PFSK-1 (cell line): ENCODE results near the gene GATA3.
A peak's percentile ranks its signal among the peaks of the same experiment; 100 is the strongest.

Experiments
- FOXP2 ChIP-seq: optimal IDR thresholded peaks from 2 replicates; pipeline ENCODE3; 2011; ENCODE audit warnings: borderline replicate concordance, control low read depth, inconsistent platforms; ENCODE audit not compliant: insufficient read depth; ENCODE audit errors: extremely low read length, extremely low read depth
- POLR2AphosphoS5 ChIP-seq: IDR thresholded peaks from 2 replicates; pipeline ENCODE4 v1.6.1; 2012; ENCODE audit warnings: low read depth, mild to moderate bottlenecking, control low read depth, low read length, moderate library complexity
- REST ChIP-seq, 2 experiments: IDR thresholded peaks; 2 replicates each; pipeline versions ENCODE4 v1.6.1 to v1.8.0; 2011 to 2012; ENCODE audit warnings: low read depth in 2 of 2, low read length in 2 of 2, control low read depth in 1 of 2, inconsistent platforms in 1 of 2, mild to moderate bottlenecking in 1 of 2, moderate library complexity in 1 of 2; ENCODE audit not compliant: insufficient read depth in 1 of 2
- SIN3A ChIP-seq: IDR thresholded peaks from 2 replicates; pipeline ENCODE4 v1.6.1; 2012; ENCODE audit warnings: mild to moderate bottlenecking, low read length, moderate library complexity, borderline replicate concordance; ENCODE audit not compliant: insufficient read depth
- TAF1 ChIP-seq: IDR thresholded peaks from 2 replicates; pipeline ENCODE4 v1.6.1; 2012; ENCODE audit warnings: low read length, control low read depth, borderline replicate concordance; ENCODE audit not compliant: insufficient read depth

Gene GATA3

DNA sequence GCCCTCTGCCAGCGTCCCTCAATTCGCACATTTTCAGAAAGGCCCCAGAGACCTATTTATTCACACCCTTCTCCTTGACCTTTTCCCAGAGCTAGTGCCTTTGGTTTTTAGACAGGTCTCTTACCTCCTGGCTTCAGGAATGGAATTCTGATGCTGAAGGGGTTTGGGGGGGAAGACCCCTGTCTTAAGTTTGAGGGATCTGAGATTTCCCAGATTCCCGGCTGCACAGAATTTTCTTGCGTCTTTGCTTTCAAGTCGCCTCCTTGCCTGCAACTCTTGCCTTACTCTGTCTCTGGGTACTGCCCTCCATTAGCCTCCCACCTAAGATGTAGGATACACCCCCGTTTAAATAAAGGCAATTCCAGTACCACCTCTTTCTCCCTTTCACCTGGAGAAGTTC, 1.9 kb downstream of the GATA3 start:
- TF ChIP-seq TAF1 (no peak), FOXP2 (no peak), REST (IDR thresholded peaks at IDR 0.05; ENCODE audit: insufficient read depth in 1 of 2, low read depth in 2 of 2, low read length in 2 of 2) (no peak), POLR2AphosphoS5 (no peak)

- no peak for TF ChIP-seq POLR2AphosphoS5
- no peak for TF ChIP-seq TAF1
- TF ChIP-seq REST (IDR thresholded peaks at IDR 0.05; ENCODE audit: insufficient read depth in 1 of 2, low read depth in 2 of 2, low read length in 2 of 2), result no peak
- TF ChIP-seq SIN3A, result peak; percentile 60; the same call in 1 of the 2 replicates
Observed at GRCh38 chr10:8056871-8057331, 2.4 kb downstream of the GATA3 start.

DNA sequence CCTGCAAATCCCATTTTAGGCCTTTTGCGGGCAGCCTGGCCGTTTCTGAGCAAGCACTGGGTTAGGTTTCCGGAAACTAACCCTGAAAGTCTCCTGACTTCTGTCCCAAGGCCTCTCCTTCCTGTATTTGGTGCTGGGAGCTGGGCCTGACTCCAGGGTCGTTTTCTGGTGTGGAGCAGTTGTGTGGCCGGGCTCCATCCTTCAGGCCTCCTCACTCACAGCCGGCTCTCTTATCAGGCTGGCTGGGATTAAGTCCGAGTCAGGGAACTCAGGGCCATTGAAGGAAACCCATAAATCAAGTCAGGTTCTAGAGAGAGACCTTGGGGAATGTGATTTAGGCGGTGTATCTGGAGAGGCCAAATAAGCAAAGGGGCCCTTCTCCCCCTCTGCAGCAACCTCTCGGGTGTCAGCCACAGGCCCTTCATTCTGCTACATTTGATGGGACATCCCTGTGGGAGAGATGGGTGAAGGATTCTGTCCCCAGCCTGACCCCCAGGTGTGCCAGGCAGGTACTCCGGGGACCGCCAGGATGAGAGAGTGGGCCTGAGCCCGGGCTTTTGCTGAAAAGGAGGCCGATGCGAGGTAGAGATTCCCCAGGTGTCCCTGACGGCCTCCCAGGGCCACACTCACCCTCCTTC, 3.3 kb downstream of the GATA3 start:
- TF ChIP-seq POLR2AphosphoS5 (no peak), FOXP2 (no peak), REST (IDR thresholded peaks at IDR 0.05; ENCODE audit: insufficient read depth in 1 of 2, low read depth in 2 of 2, low read length in 2 of 2) (no peak), SIN3A (no peak), TAF1 (no peak)

DNA sequence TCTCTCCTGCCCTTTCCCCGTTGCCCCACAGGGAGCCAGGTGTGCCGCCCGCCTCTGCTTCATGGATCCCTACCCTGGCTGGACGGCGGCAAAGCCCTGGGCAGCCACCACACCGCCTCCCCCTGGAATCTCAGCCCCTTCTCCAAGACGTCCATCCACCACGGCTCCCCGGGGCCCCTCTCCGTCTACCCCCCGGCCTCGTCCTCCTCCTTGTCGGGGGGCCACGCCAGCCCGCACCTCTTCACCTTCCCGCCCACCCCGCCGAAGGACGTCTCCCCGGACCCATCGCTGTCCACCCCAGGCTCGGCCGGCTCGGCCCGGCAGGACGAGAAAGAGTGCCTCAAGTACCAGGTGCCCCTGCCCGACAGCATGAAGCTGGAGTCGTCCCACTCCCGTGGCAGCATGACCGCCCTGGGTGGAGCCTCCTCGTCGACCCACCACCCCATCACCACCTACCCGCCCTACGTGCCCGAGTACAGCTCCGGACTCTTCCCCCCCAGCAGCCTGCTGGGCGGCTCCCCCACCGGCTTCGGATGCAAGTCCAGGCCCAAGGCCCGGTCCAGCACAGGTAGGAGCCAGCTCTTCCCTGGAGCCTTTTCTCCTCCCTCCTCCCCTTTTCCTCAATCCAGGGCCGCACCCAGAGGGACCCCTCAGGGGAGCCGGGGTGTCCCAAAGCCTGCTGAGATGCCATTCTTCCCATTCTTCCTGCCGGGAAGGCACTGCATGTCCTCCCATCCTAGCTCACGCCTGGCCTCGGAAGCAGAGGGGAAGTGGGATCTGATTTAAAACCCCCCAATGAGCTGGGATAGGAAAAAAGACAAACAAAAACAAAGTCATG, 4.0 kb downstream of the GATA3 start:
- no peak for TF ChIP-seq TAF1
- no peak for TF ChIP-seq SIN3A
- no peak for TF ChIP-seq FOXP2
- TF ChIP-seq REST (IDR thresholded peaks at IDR 0.05; ENCODE audit: insufficient read depth in 1 of 2, low read depth in 2 of 2, low read length in 2 of 2), result no peak
- no peak for TF ChIP-seq POLR2AphosphoS5
